Ovary (tissue), 9 donors: ENCODE data around the gene TIMM22. TPM values are rescaled to one million over a fixed set of nuclear protein-coding genes. Genes with fewer than 3 reads are reported as not detected.

Experiments
- DNase-seq, 5 donors: peaks; one replicate each; pipeline ENCODE4 v3.0.0-alpha.2; 2019 to 2020
- H3K27ac ChIP-seq, 2 donors: fragments of 200-600 bp; one replicate each; pipeline versions ENCODE4 v1.5.1 to v1.8.0; 2019 to 2022
- H3K27me3 ChIP-seq: fragments of 200-600 bp; one replicate; pipeline ENCODE4 v1.8.0; 2022
- H3K36me3 ChIP-seq: fragments of 200-600 bp; sonication (generic); one replicate; pipeline ENCODE4 v1.5.1; 2019
- H3K4me1 ChIP-seq: one replicate; pipeline ENCODE4 v1.8.1; 2013; ENCODE audit warnings: mild to moderate bottlenecking, moderate library complexity; ENCODE audit not compliant: insufficient read depth
- H3K4me3 ChIP-seq: fragments of 200-600 bp; sonication (generic); one replicate; pipeline ENCODE4 v1.5.1; 2017
- H3K9me3 ChIP-seq, 2 donors: fragments of 200-600 bp in 1 of 2; sonication (generic) in 1 of 2; one replicate each; pipeline versions ENCODE4 v1.5.1 to v1.8.1; 2013 to 2019; ENCODE audit warnings: mild to moderate bottlenecking in 1 of 2, moderate library complexity in 1 of 2
- EP300 ChIP-seq: sonication (generic); formaldehyde crosslinking; IDR thresholded peaks from one replicate; pipeline ENCODE4 v1.6.1; 2017; ENCODE audit warnings: antibody characterized with exemption
- POLR2A ChIP-seq: fragments of 450-650 bp; IDR thresholded peaks from one replicate; pipeline ENCODE4 v1.6.1; 2017; ENCODE audit warnings: antibody characterized with exemption, mild to moderate bottlenecking, moderate library complexity
- WGBS, 3 donors: extraction: QIAGEN DNeasy Blood & Tissue Kit in 1 of 3; methylation state at CpG; one replicate each; pipeline versions ENCODE4 v1.1.5 to v1.1.7; 2013 to 2017; 5-methylcytosine and 5-hydroxymethylcytosine counted together
- intact Hi-C, 4 donors: fragments of 100-400 bp; cut with DNase I; formaldehyde crosslinking; loops; one replicate each; pipeline versions ENCODE4 v1.11.0 to v1.15.1; 2022 to 2023
- polyA plus RNA-seq, 2 donors: library from polyadenylated mRNA; stranded (reverse); fragments of 200-250 nt in 1 of 2; fragments of 350-450 nt in 1 of 2; fragmentation: Illumina TruSeq in 1 of 2; extraction: RNeasy Lipid Tissue Mini Kit (QIAGEN cat#74804) in 1 of 2; gene quantifications; one replicate each; pipeline ENCODE4 v1.2.3, GENCODE V29; 2013 to 2014
- total RNA-seq, 7 donors: library from RNA; depleted of rRNA in 2 of 7; stranded (reverse); fragments of >200 nt in 2 of 7; fragmentation: NEBNext Ultra II Directional in 3 of 7; extraction: Animal tissue kit (Norgen Biotek cat#: 25700) in 3 of 7; gene quantifications; one replicate each; pipeline versions ENCODE4 v1.1.0 to v1.2.4, GENCODE V29; 2016 to 2023
- TF ChIP-seq, protein P1 (sequence below), 3 donors: fragments of 450-650 bp in 2 of 3; fragments of 200-600 bp in 1 of 3; IDR thresholded peaks; one replicate each; pipeline versions ENCODE4 v1.5.1 to v1.8.0; 2016 to 2022; ENCODE audit warnings: antibody characterized with exemption in 3 of 3, mild to moderate bottlenecking in 1 of 3
- donor health status: DM: no; HTN: no; CAD: no; lungs with moderate emphysema.
- donor health status: DM: no; HTN: no; CAD: no.
- donor health status: Bipolar disorder and iron deficiency.
- donor health status: DM: yes; HTN: yes; CAD: no.
- donor health status: DM: no; HTN: no; CAD: no.
- donor health status: DM: yes; HTN: yes; CAD: no.

TIMM22 gene
- total and polyA plus RNA-seq, 9 donors = 7.9 to 15.1 (median 11.3) TPM

DNA sequence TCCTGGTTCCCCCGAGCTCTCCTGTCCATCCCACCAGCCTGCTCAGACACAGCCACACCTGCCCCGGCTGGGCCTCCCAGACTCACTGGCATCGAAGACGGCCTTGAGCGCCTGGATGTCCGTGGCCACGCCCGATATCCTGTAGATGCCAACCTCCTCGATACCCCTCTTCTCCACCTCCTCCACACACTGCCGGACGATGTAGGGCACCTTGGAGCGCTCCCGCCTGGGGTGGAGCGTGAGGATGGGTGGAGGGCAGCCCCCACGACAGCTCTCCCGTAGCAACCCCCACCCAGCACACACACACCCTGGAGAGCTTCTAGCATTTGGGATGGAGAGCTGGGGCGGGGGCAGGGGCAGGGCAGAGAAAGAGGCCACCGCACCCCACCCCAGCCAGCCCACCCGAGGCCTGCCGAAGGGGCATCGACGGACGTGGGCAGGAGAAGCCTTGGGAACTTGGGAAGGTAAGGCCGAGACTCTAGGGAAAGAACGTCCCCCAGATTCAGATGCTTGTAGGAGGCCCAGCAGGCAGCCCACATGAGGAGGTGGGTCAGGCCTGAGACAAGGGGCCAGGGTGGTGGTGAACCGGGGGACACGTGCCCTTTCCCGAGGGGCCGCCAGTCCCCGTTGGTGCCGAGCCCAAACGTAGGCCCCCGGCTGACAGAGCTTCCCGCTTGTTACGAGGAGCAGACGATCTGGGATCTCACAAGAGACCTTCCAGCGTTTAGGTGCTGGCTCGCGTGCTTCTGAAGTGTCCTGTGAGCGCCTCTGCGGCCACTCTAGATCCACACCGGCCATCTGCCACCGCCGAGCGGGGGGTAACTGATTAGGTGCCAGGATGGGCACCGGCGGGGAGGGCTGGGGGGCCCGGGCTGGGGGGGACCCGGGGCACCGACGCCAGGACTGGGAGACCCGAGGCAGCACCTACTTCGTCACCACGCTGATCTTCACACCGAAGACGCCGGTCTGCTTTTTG is 15.1 kb downstream of the TIMM22 start:
- Histone ChIP-seq H3K9me3 (no peaks in the 10 kb centered on the region), H3K27ac (no peak overlapping the region), H3K27me3 (no peaks in the 10 kb centered on the region), H3K36me3 (no peaks in the 10 kb centered on the region), H3K4me3 (no peak overlapping the region), H3K4me1 (peaks cover 2% of the 10 kb centered on the region)
- intact Hi-C loops = no loop called here
- DNase-seq = no peak
- TF ChIP-seq, protein P1, sequence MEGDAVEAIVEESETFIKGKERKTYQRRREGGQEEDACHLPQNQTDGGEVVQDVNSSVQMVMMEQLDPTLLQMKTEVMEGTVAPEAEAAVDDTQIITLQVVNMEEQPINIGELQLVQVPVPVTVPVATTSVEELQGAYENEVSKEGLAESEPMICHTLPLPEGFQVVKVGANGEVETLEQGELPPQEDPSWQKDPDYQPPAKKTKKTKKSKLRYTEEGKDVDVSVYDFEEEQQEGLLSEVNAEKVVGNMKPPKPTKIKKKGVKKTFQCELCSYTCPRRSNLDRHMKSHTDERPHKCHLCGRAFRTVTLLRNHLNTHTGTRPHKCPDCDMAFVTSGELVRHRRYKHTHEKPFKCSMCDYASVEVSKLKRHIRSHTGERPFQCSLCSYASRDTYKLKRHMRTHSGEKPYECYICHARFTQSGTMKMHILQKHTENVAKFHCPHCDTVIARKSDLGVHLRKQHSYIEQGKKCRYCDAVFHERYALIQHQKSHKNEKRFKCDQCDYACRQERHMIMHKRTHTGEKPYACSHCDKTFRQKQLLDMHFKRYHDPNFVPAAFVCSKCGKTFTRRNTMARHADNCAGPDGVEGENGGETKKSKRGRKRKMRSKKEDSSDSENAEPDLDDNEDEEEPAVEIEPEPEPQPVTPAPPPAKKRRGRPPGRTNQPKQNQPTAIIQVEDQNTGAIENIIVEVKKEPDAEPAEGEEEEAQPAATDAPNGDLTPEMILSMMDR (IDR thresholded peaks at IDR 0.05) = no peak
- TF ChIP-seq POLR2A (no peak), EP300 (no peak)
- 84 to 89% (median 85%) methylated on average over 56 to 57 of the region's 57 CpGs for WGBS, 3 donors

DNA sequence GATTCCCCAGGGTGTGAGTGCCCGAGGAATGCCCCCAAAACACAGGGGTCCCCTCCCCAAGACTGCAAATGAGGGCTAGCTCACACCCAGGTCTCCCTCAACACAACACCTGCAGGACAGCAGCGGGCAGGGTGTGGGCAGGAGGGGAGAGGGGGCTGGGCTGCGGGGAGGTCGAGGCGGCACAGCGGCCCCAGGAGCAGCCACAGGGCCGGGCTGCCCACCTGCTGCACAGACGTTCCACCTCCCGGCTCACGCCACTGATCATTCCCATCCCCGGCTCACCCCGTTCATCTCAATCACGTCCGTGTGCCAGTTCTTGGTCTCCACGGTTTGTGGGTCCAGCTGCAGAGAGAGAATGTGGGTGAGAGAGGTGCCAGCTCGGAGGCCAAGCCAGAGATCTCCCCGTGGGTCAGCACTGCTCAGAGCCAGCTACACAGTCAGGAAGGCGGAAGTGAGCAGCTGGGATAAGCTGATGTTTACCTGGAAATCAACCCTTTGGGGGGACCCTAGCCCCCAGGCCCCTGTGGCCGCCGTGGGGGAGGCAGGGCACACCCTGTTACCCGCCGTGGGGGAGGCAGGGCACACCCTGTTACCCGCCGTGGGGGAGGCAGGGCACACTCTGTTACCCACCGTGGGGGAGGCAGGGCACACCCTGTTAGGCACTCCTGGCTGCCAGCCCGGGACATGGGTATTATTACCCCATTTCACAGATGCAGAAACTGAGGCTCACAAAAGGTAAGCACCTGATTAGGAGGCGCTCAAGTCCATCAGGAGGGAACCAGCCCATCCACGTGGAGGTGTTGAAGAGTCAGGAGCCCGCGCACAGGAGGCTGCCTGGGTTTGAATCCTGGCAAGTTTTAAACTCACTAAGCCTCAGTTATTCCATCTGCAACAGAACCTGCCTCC is 16.1 kb downstream of the TIMM22 start:
- H3K4me1 ChIP-seq = peaks cover 2% of the 10 kb centered on the region
- intact Hi-C loops = no loop called here
- WGBS, 3 donors = 80 to 89% (median 84%) methylated on average over 29 to 30 of the region's 30 CpGs
- H3K9me3 ChIP-seq = no peaks in the 10 kb centered on the region
- DNase-seq = peak in 1 of 5 donors; percentile 21
- H3K27ac ChIP-seq = no peak overlapping the region
- no peaks in the 10 kb centered on the region for H3K36me3 ChIP-seq
- TF ChIP-seq POLR2A (no peak), EP300 (no peak)
- TF ChIP-seq, protein P1 (IDR thresholded peaks at IDR 0.05) = no peak
- no peak overlapping the region for H3K4me3 ChIP-seq
- H3K27me3 ChIP-seq = no peaks in the 10 kb centered on the region

DNA sequence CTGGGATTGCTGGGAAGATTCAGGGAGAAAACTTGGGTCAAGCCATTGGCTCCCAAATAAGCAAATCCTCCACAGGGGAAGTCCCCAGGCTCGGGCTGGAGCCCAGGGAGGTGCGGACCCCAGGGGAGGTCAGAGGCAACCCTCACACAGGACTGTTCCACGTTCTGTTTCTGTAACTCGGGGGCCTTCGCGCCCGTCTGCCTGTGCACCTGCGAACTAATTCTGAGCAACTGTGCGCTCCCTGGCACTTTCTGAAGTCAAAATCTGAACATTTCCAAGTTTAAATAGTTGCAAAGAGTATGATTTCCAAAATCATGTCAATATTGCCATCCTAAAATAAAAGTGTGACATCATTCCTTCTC is 16.8 kb downstream of the TIMM22 start:
- H3K4me1 ChIP-seq = no peaks in the 10 kb centered on the region
- TF ChIP-seq POLR2A (no peak), EP300 (no peak)
- TF ChIP-seq, protein P1 (IDR thresholded peaks at IDR 0.05) = no peak
- no peak for DNase-seq
- no peaks in the 10 kb centered on the region for H3K36me3 ChIP-seq
- intact Hi-C loops = no loop called here
- no peaks in the 10 kb centered on the region for H3K9me3 ChIP-seq
- no peaks in the 10 kb centered on the region for H3K27me3 ChIP-seq
- H3K27ac ChIP-seq = no peak overlapping the region
- 87 to 91% (median 89%) methylated on average over 9 of the region's 9 CpGs for WGBS, 3 donors
- no peak overlapping the region for H3K4me3 ChIP-seq

DNA sequence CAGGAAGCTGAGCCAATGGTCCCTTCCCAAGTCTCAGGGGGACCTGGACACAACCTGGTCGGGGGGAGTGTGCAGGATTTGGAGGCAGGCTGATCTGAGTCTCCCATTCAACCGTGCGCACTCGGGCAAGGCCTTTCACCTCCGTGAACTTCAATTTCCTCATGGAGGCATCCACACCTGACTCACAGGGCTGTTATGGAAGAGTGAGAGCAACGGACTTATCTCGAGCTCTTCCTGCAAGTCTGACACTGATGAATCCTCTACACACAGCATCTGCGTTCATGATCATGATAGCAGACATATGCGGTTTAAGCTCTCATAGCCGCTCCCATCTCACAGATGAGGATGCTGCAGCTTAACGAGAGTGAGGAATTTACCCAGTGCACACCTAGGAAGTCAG is 21.6 kb downstream of the TIMM22 start:
- WGBS, 3 donors = 79 to 88% (median 80%) methylated on average over 10 to 11 of the region's 11 CpGs
- TF ChIP-seq EP300 (no peak), POLR2A (no peak)
- TF ChIP-seq, protein P1 (IDR thresholded peaks at IDR 0.05) = no peak
- Histone ChIP-seq H3K36me3 (no peaks in the 10 kb centered on the region), H3K9me3 (no peaks in the 10 kb centered on the region), H3K4me1 (no peaks in the 10 kb centered on the region), H3K27ac (no peak overlapping the region), H3K27me3 (no peaks in the 10 kb centered on the region), H3K4me3 (no peak overlapping the region)
- intact Hi-C loops = no loop called here
- DNase-seq = no peak
